PC-3 (cell line): ENCODE results near the gene BANK1. TPM values are rescaled to one million over a fixed set of nuclear protein-coding genes. Genes with fewer than 3 reads are reported as not detected.

Source experiments
- ATAC-seq: fragments of 200-7000 bp; cut with Tn5 transposase; 2 replicates; pipeline ENCODE4 v1.9.1; 2020; ENCODE audit warnings: mild to moderate bottlenecking, moderate library complexity
- BruUV-seq: library from RNA; stranded (reverse); fragments of 400-500 nt; replicated peaks from 2 replicates; lab custom pipeline; 2021; lab: Mats Ljungman, UMichigan
- CTCF ChIA-PET: fragments of 300-600 bp; sonication (Branson Sonifier 250); formaldehyde crosslinking; loops from one replicate; lab custom pipeline; 2022; ENCODE audit warnings: antibody characterized with exemption; lab: Charles Lee
- POLR2A ChIA-PET: fragments of 300-600 bp; sonication (Branson Sonifier 250); formaldehyde crosslinking; loops from one replicate; lab custom pipeline; 2022; ENCODE audit warnings: antibody characterized with exemption; ENCODE audit not compliant: unreplicated experiment; lab: Charles Lee
- DNase-seq: peaks from one replicate; pipeline ENCODE4 v3.0.0-alpha.2; 2015
- H2AFZ ChIP-seq: fragments of 300-600 bp; sonication (generic); 2 replicates; pipeline ENCODE4 v1.6.0; 2016; ENCODE audit warnings: antibody characterized with exemption, low read length
- H3F3A ChIP-seq: fragments of 300-600 bp; sonication (generic); one replicate; pipeline ENCODE4 v1.6.0; 2017; ENCODE audit warnings: antibody characterized with exemption, low read length, control low read depth, mild to moderate bottlenecking; ENCODE audit not compliant: unreplicated experiment
- H3K27ac ChIP-seq: fragments of 300-600 bp; sonication (generic); 2 replicates; pipeline ENCODE4 v1.5.1; 2016; ENCODE audit warnings: mild to moderate bottlenecking, low read length
- H3K27me3 ChIP-seq: fragments of 300-600 bp; sonication (generic); 2 replicates; pipeline ENCODE4 v1.6.1; 2016; ENCODE audit warnings: low read length, mixed read lengths
- H3K36me3 ChIP-seq: fragments of 300-600 bp; sonication (generic); 2 replicates; pipeline ENCODE4 v1.6.1; 2016; ENCODE audit warnings: low read depth, mixed run types, low read length, mixed read lengths
- H3K4me1 ChIP-seq: fragments of 300-600 bp; sonication (generic); 2 replicates; pipeline ENCODE4 v1.5.1; 2016; ENCODE audit warnings: low read length; ENCODE audit not compliant: insufficient read depth
- H3K4me2 ChIP-seq: fragments of 300-600 bp; sonication (generic); 2 replicates; pipeline ENCODE4 v1.6.0; 2016; ENCODE audit warnings: low read length
- H3K4me3 ChIP-seq: fragments of 300-600 bp; sonication (generic); 2 replicates; pipeline ENCODE4 v1.5.1; 2016; ENCODE audit warnings: mild to moderate bottlenecking, low read length, mixed read lengths
- H3K79me2 ChIP-seq: fragments of 300-600 bp; sonication (generic); 2 replicates; pipeline ENCODE4 v1.6.1; 2017; ENCODE audit warnings: low read length, mixed read lengths
- H3K9ac ChIP-seq: fragments of 300-600 bp; sonication (generic); 2 replicates; pipeline ENCODE4 v1.6.0; 2016; ENCODE audit warnings: mild to moderate bottlenecking, low read length
- H3K9me2 ChIP-seq: fragments of 300-600 bp; sonication (generic); replicated peaks from 2 replicates; pipeline ENCODE4 v1.6.1; 2016; ENCODE audit warnings: mixed run types, low read length, mixed read lengths
- H3K9me3 ChIP-seq: fragments of 300-600 bp; sonication (generic); 2 replicates; pipeline ENCODE4 v1.6.1; 2016; ENCODE audit warnings: low read length, mixed read lengths
- H4K20me1 ChIP-seq: fragments of 300-600 bp; sonication (generic); 2 replicates; pipeline ENCODE4 v1.6.1; 2016; ENCODE audit warnings: low read length, mixed read lengths
- CTCF ChIP-seq: fragments of 300-600 bp; sonication (generic); conservative IDR thresholded peaks from 2 replicates; pipeline ENCODE4 v1.5.1; 2017; ENCODE audit warnings: antibody characterized with exemption, low read depth, mild to moderate bottlenecking, low read length
- EZH2 ChIP-seq: fragments of 300-600 bp; sonication (generic); IDR thresholded peaks from one replicate; pipeline ENCODE4 v1.6.1; 2017; ENCODE audit warnings: antibody characterized with exemption, mild to moderate bottlenecking, low read length; ENCODE audit not compliant: unreplicated experiment
- EZH2phosphoT487 ChIP-seq: fragments of 300-600 bp; sonication (generic); IDR thresholded peaks from 2 replicates; pipeline ENCODE4 v1.6.1; 2018; ENCODE audit warnings: mild to moderate bottlenecking, antibody characterized with exemption, low read length, borderline replicate concordance
- intact Hi-C: fragments of 100-400 bp; cut with micrococcal nuclease; formaldehyde crosslinking; loops from 2 replicates; pipeline ENCODE4 v1.9.0; 2023
- total RNA-seq: library from RNA; depleted of rRNA; stranded (reverse); fragments of >200 nt; gene quantifications from 2 replicates; pipeline ENCODE4 v1.2.3, GENCODE V29; 2014

The BANK1 gene
- total RNA-seq, 1 experiment from 2014 or later: 1.5 TPM

- Histone ChIP-seq H3K36me3 (no peaks in the 10 kb centered on the region), H3K9me2 (0 out of 2 replicates have a peak, but pooled peaks cover 3% of the 10 kb centered on the region), H3K4me2 (no peak overlapping the region), H3K9me3 (no peaks in the 10 kb centered on the region), H4K20me1 (no peaks in the 10 kb centered on the region), H3K4me1 (peaks cover 38% of the 10 kb centered on the region), H3K79me2 (no peaks in the 10 kb centered on the region), H3F3A (peaks cover 8% of the 10 kb centered on the region), H3K27ac (no peak overlapping the region), H3K27me3 (no peaks in the 10 kb centered on the region), H2AFZ (no peak overlapping the region), H3K9ac (no peak overlapping the region), H3K4me3 (no peak overlapping the region)
- no TSS peak for BruUV-seq
- TF ChIP-seq CTCF: no peak
- no peak for TF ChIP-seq EZH2phosphoT487
- TF ChIP-seq EZH2: no peak
- intact Hi-C loops: no loop called here
- ChIA-PET CTCF (no interaction called here), POLR2A (interaction anchor here (0.6 kb wide), 1 partner anchor 311 kb away, joined by 6 read pairs; no protein-coding TSS in a partner anchor)
- DNase-seq: no peak
- ATAC-seq: no peak
Measured at GRCh38 chr4:101862595-101862994, 72.1 kb downstream of the BANK1 start.

- no peak for TF ChIP-seq EZH2
- no peak for TF ChIP-seq EZH2phosphoT487
- no peak for TF ChIP-seq CTCF
- H3K9ac ChIP-seq: no peak overlapping the region; the same call in 1 of the 2 replicates
- no peaks in the 10 kb centered on the region for H3K36me3 ChIP-seq
- H3K27ac ChIP-seq: peak overlapping the region; percentile 91
- H2AFZ ChIP-seq: peak overlapping the region; percentile 7; the same call in 1 of the 2 replicates
- peaks cover 8% of the 10 kb centered on the region for H3F3A ChIP-seq
- ATAC-seq: no peak
- intact Hi-C loops: loop anchor here (1.0 to 5.0 kb wide), 4 partner anchors 72 to 1442 kb away; no protein-coding TSS in a partner anchor
- POLR2A ChIA-PET: no interaction called here
- peak overlapping the region; percentile 1; the same call in 1 of the 2 replicates for H3K4me3 ChIP-seq
- peak; percentile 62 for DNase-seq
- H3K4me1 ChIP-seq: peaks cover 24% of the 10 kb centered on the region
- H3K9me3 ChIP-seq: no peaks in the 10 kb centered on the region
- no TSS peak for BruUV-seq
- H3K27me3 ChIP-seq: no peaks in the 10 kb centered on the region
- CTCF ChIA-PET: no interaction called here
- no peaks in the 10 kb centered on the region for H3K79me2 ChIP-seq
- peak overlapping the region; percentile 66 for H3K4me2 ChIP-seq
- no peaks in the 10 kb centered on the region for H4K20me1 ChIP-seq
- H3K9me2 ChIP-seq: 0 out of 2 replicates have a peak, but pooled peaks cover 3% of the 10 kb centered on the region
Measured at GRCh38 chr4:101864660-101865059, 74.1 kb downstream of the BANK1 start.

GRCh38 chr4:101865501-101866062 is 75.1 kb downstream of the BANK1 start:
- POLR2A ChIA-PET: no interaction called here
- H3K4me3 ChIP-seq: peak overlapping the region; percentile 1; the same call in 1 of the 2 replicates
- peak; percentile 83 for DNase-seq

More at GRCh38 chr4:101865501-101866062, 75.1 kb downstream of the BANK1 start:
- Histone ChIP-seq H3K9me2 (0 out of 2 replicates have a peak, but pooled peaks cover 3% of the 10 kb centered on the region), H2AFZ (peak overlapping the region; percentile 7; the same call in 1 of the 2 replicates), H3F3A (peaks cover 8% of the 10 kb centered on the region), H3K36me3 (no peaks in the 10 kb centered on the region), H3K4me2 (peak overlapping the region; percentile 66), H3K4me1 (peaks cover 24% of the 10 kb centered on the region), H3K9ac (peak overlapping the region; percentile 45; the same call in 1 of the 2 replicates), H3K9me3 (no peaks in the 10 kb centered on the region), H4K20me1 (no peaks in the 10 kb centered on the region), H3K27me3 (no peaks in the 10 kb centered on the region), H3K27ac (peak overlapping the region; percentile 91), H3K79me2 (no peaks in the 10 kb centered on the region)
- intact Hi-C loops: loop anchor here (1.0 to 5.0 kb wide), 4 partner anchors 73 to 1443 kb away; no protein-coding TSS in a partner anchor
- ATAC-seq: peak; percentile 89
- BruUV-seq: no TSS peak
- CTCF ChIA-PET: interaction anchor here (0.5 kb wide), 1 partner anchor 73 kb away, joined by 4 read pairs; no protein-coding TSS in a partner anchor
- TF ChIP-seq CTCF (no peak), EZH2phosphoT487 (no peak), EZH2 (no peak)
